ENCODE data around the gene BTBD9. TPM values are rescaled to one million over a fixed set of nuclear protein-coding genes. Genes with fewer than 3 reads are reported as not detected.

BTBD9 gene
- total RNA-seq, 1 experiment from 2014 or later: 8.9 TPM

DNA sequence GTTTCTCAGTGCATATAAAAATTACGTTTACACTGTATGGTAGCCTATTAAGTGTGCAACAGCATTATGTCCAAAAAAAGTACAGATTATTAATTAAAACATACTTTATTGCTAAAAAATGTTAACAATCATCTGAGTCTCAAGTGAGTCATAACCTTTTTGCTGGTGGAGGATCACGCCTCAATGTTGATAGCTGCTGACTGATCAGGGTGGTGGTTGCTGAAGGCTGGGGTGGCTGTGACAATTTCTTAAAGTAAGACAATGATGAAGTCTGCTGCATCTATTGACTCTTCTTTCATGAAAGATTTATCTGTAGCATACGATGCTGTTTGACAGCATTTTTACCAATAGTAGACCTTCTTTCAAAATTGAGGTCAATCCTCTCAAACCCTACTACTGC, 155.1 kb downstream of the BTBD9 start:
- H3K9ac ChIP-seq (ENCODE audit: extremely low read depth, insufficient read length, low read length): no peak overlapping the region
- no peaks in the 10 kb centered on the region for H4K20me1 ChIP-seq (ENCODE audit: control insufficient read depth, insufficient read depth, insufficient read length)
- no peaks in the 10 kb centered on the region for H3K9me3 ChIP-seq (ENCODE audit: control insufficient read depth, low read depth, low read length)
- no peak overlapping the region for H3K4me3 Mint-ChIP-seq
- no peak overlapping the region for H4K5ac ChIP-seq (ENCODE audit: insufficient read length, low read depth, low read length)
- H4K8ac ChIP-seq (replicated peaks; ENCODE audit: insufficient read length, low read depth, low read length): no peak overlapping the region
- H3K27ac ChIP-seq (ENCODE audit: insufficient read length, low read depth, low read length): no peak overlapping the region
- H2BK120ac ChIP-seq (ENCODE audit: low read depth, low read length, poor library complexity, severe bottlenecking): no peak overlapping the region
- H3K4me1 Mint-ChIP-seq: 0 out of 4 replicates have a peak, but pooled peaks cover 0 to 2% of the 10 kb centered on the region in 2 experiments
- no CpG with 5 or more reads among the region's 3 CpGs for WGBS (ENCODE audit: extremely low coverage, insufficient read length, low lambda C conversion rate)
- no peaks in the 10 kb centered on the region for H3K79me1 ChIP-seq (ENCODE audit: insufficient read depth, low read depth, low read length, poor library complexity, severe bottlenecking)
- H2AK5ac ChIP-seq (ENCODE audit: insufficient read length, low read length): no peak overlapping the region
- no peaks in the 10 kb centered on the region for H3K27me3 ChIP-seq (ENCODE audit: insufficient read depth, low read length)
- H3K18ac ChIP-seq (ENCODE audit: insufficient read length, low read depth, low read length): no peak overlapping the region
- H2BK20ac ChIP-seq (ENCODE audit: low read depth, low read length, poor library complexity, severe bottlenecking): no peak overlapping the region
- no peak overlapping the region for H3K56ac ChIP-seq (ENCODE audit: insufficient read length, low read depth, low read length)
- H3K4me2 ChIP-seq (ENCODE audit: insufficient read depth, insufficient read length, low read length): no peak overlapping the region
- no peaks in the 10 kb centered on the region for H3K79me2 ChIP-seq (ENCODE audit: insufficient read depth, low read length)
- H2BK5ac ChIP-seq (ENCODE audit: insufficient read length, low read length): no peak overlapping the region
- H4K91ac ChIP-seq (ENCODE audit: insufficient read length, low read depth, low read length): no peak overlapping the region
- no peak for DNase-seq
- no peak overlapping the region for H3K4ac ChIP-seq (ENCODE audit: low read depth, low read length)
- no peak overlapping the region for H3K14ac ChIP-seq (ENCODE audit: insufficient read depth, low read length)
- H3K27ac Mint-ChIP-seq: no peak overlapping the region
- H2AFZ ChIP-seq (ENCODE audit: low read length): no peak overlapping the region
- peaks cover 2% of the 10 kb centered on the region; the same call in 1 of the 2 replicates for H3K27me3 Mint-ChIP-seq (ENCODE audit: low read depth)
- no peak overlapping the region for H3T11ph ChIP-seq (ENCODE audit: low read length)
- H2BK15ac ChIP-seq (ENCODE audit: low read depth, low read length): no peak overlapping the region
- no peak overlapping the region for H3K23ac ChIP-seq (ENCODE audit: insufficient read length, low read depth, low read length)
- H3K9me3 Mint-ChIP-seq: no peaks in the 10 kb centered on the region
- H3K36me3 Mint-ChIP-seq (ENCODE audit: insufficient read depth in 1 of 3, low read depth in 3 of 3): no peaks in the 10 kb centered on the region; a peak in 1 of 7 replicates
- no peak overlapping the region for H2BK12ac ChIP-seq (ENCODE audit: insufficient read length, low read depth, low read length)
- no peaks in the 10 kb centered on the region for H3K23me2 ChIP-seq (ENCODE audit: insufficient read length, low read depth, low read length, poor library complexity, severe bottlenecking)
- TF ChIP-seq CTCF (conservative IDR thresholded peaks at IDR 0.05): no peak
- H3K4me1 ChIP-seq (ENCODE audit: insufficient read depth, low read length): no peaks in the 10 kb centered on the region

Data from H9 (cell line).